ENCODE measurements around the gene FOXP1. TPM values are rescaled to one million over a fixed set of nuclear protein-coding genes. Genes with fewer than 3 reads are reported as not detected.
A peak's percentile ranks its signal among the peaks of the same experiment; 100 is the strongest.

FOXP1 gene
- total RNA-seq, 2 donors from 2014 or later, result 119 to 199 TPM

- peaks cover 0 to 47% of the 10 kb centered on the region in 2 donors for H3K36me3 Mint-ChIP-seq
- ATAC-seq (peak in 1 of 2 donors; percentile 19), DNase-seq (ENCODE audit: low spot score in 2 of 2) (no peak)
- no peaks in the 10 kb centered on the region for H3K9me3 Mint-ChIP-seq
- peak overlapping the region; percentile 97 for H3K27ac Mint-ChIP-seq
Measured at GRCh38 chr3:71302604-71303003, 280.9 kb downstream of the FOXP1 start.

- ATAC-seq (peak; percentile 72 to 78), DNase-seq (ENCODE audit: low spot score in 2 of 2) (peak in 1 of 2 donors; percentile 33)
- no peaks in the 10 kb centered on the region for H3K9me3 Mint-ChIP-seq
- H3K27ac Mint-ChIP-seq, result peak overlapping the region; percentile 97
- H3K36me3 Mint-ChIP-seq, result peaks cover 0 to 54% of the 10 kb centered on the region in 2 donors
Measured at GRCh38 chr3:71300951-71301393, 282.6 kb downstream of the FOXP1 start.

GRCh38 chr3:71299160-71299559 is 284.4 kb downstream of the FOXP1 start:
- ATAC-seq, result peak; percentile 68 to 69
- Mint-ChIP-seq H3K9me3 (no peaks in the 10 kb centered on the region), H3K27ac (peak overlapping the region; percentile 97), H3K36me3 (peaks cover 6 to 40% of the 10 kb centered on the region in 2 donors)
- DNase-seq (ENCODE audit: low spot score in 2 of 2), result peak in 1 of 2 donors; percentile 30

- peak overlapping the region in 1 of 2 donors; percentile 32 for H3K27ac Mint-ChIP-seq
- ATAC-seq (no peak), DNase-seq (ENCODE audit: low spot score in 2 of 2) (no peak)
- no peaks in the 10 kb centered on the region for H3K9me3 Mint-ChIP-seq
- peaks cover 17 to 22% of the 10 kb centered on the region in 2 donors for H3K36me3 Mint-ChIP-seq
Measured at GRCh38 chr3:71294919-71295318, 288.6 kb downstream of the FOXP1 start.

GRCh38 chr3:71290301-71290700 is 293.2 kb downstream of the FOXP1 start:
- Mint-ChIP-seq H3K36me3 (peaks cover 7 to 33% of the 10 kb centered on the region in 2 donors), H3K27ac (peak overlapping the region in 1 of 2 donors; percentile 59), H3K9me3 (no peaks in the 10 kb centered on the region)
- no peak for DNase-seq (ENCODE audit: low spot score in 2 of 2)
- no peak for ATAC-seq

- H3K27ac Mint-ChIP-seq, result peak overlapping the region; percentile 58 to 88
- H3K36me3 Mint-ChIP-seq, result peaks cover 15 to 28% of the 10 kb centered on the region in 2 donors
- DNase-seq (ENCODE audit: low spot score in 2 of 2) (no peak), ATAC-seq (peak; percentile 83 to 99)
- no peaks in the 10 kb centered on the region for H3K9me3 Mint-ChIP-seq
Measured at GRCh38 chr3:71288269-71288930, 295.1 kb downstream of the FOXP1 start.

- no peak for ATAC-seq
- DNase-seq (ENCODE audit: low spot score in 2 of 2), result no peak
- Mint-ChIP-seq H3K36me3 (peaks cover 10 to 18% of the 10 kb centered on the region in 2 donors), H3K9me3 (no peaks in the 10 kb centered on the region), H3K27ac (no peak overlapping the region)
Measured at GRCh38 chr3:71285086-71285485, 298.4 kb downstream of the FOXP1 start.

- Mint-ChIP-seq H3K36me3 (peaks cover 6 to 8% of the 10 kb centered on the region in 2 donors), H3K27ac (no peak overlapping the region), H3K9me3 (no peaks in the 10 kb centered on the region)
- ATAC-seq (no peak), DNase-seq (ENCODE audit: low spot score in 2 of 2) (no peak)
Measured at GRCh38 chr3:71282976-71283375, 300.6 kb downstream of the FOXP1 start.

GRCh38 chr3:71281280-71281679 is 302.2 kb downstream of the FOXP1 start:
- Mint-ChIP-seq H3K9me3 (no peaks in the 10 kb centered on the region), H3K27ac (no peak overlapping the region), H3K36me3 (peaks cover 5 to 8% of the 10 kb centered on the region in 2 donors)
- ATAC-seq (no peak), DNase-seq (ENCODE audit: low spot score in 2 of 2) (no peak)

- DNase-seq (ENCODE audit: low spot score in 2 of 2) (no peak), ATAC-seq (no peak)
- Mint-ChIP-seq H3K9me3 (no peaks in the 10 kb centered on the region), H3K27ac (no peak overlapping the region), H3K36me3 (peaks cover 5 to 15% of the 10 kb centered on the region in 2 donors)
Measured at GRCh38 chr3:71277341-71277740, 306.2 kb downstream of the FOXP1 start.

GRCh38 chr3:71276531-71276930 is 307.0 kb downstream of the FOXP1 start:
- peak in 1 of 2 donors; percentile 46 for ATAC-seq
- Mint-ChIP-seq H3K36me3 (peaks cover 3 to 15% of the 10 kb centered on the region in 2 donors), H3K9me3 (no peaks in the 10 kb centered on the region), H3K27ac (no peak overlapping the region)
- no peak for DNase-seq (ENCODE audit: low spot score in 2 of 2)

- no peaks in the 10 kb centered on the region for H3K9me3 Mint-ChIP-seq
- H3K36me3 Mint-ChIP-seq, result peaks cover 0 to 15% of the 10 kb centered on the region in 2 donors
- peak overlapping the region in 1 of 2 donors; percentile 58 for H3K27ac Mint-ChIP-seq
- no peak for ATAC-seq
- DNase-seq (ENCODE audit: low spot score in 2 of 2), result no peak
Measured at GRCh38 chr3:71273453-71273852, 310.1 kb downstream of the FOXP1 start.

GRCh38 chr3:71271596-71271995 is 311.9 kb downstream of the FOXP1 start:
- Mint-ChIP-seq H3K9me3 (no peaks in the 10 kb centered on the region), H3K36me3 (peaks cover 3 to 18% of the 10 kb centered on the region in 2 donors), H3K27ac (peak overlapping the region in 1 of 2 donors; percentile 82)
- no peak for ATAC-seq
- DNase-seq (ENCODE audit: low spot score in 2 of 2), result no peak

GRCh38 chr3:71269906-71270305 is 313.6 kb downstream of the FOXP1 start:
- peak in 1 of 2 donors; percentile 42 for ATAC-seq
- H3K27ac Mint-ChIP-seq, result peak overlapping the region; percentile 40 to 82
- peaks cover 0 to 4% of the 10 kb centered on the region in 2 donors for H3K9me3 Mint-ChIP-seq
- DNase-seq (ENCODE audit: low spot score in 2 of 2), result no peak
- peaks cover 12 to 25% of the 10 kb centered on the region in 2 donors for H3K36me3 Mint-ChIP-seq

GRCh38 chr3:71268462-71268999 is 315.0 kb downstream of the FOXP1 start:
- Mint-ChIP-seq H3K27ac (peak overlapping the region in 1 of 2 donors; percentile 82), H3K9me3 (peaks cover 0 to 4% of the 10 kb centered on the region in 2 donors)
- no peak for ATAC-seq

GRCh38 chr3:71266875-71267274 is 316.7 kb downstream of the FOXP1 start:
- H3K36me3 Mint-ChIP-seq, result peaks cover 10 to 12% of the 10 kb centered on the region in 2 donors
- DNase-seq (ENCODE audit: low spot score in 2 of 2) (no peak), ATAC-seq (peak in 1 of 2 donors; percentile 57)
- H3K9me3 Mint-ChIP-seq, result peaks cover 0 to 4% of the 10 kb centered on the region in 2 donors
- H3K27ac Mint-ChIP-seq, result peak overlapping the region; percentile 33 to 65

More at GRCh38 chr3:71268462-71268999, 315.0 kb downstream of the FOXP1 start:
- DNase-seq (ENCODE audit: low spot score in 2 of 2), result no peak
- peaks cover 12 to 16% of the 10 kb centered on the region in 2 donors for H3K36me3 Mint-ChIP-seq

GRCh38 chr3:71265365-71265915 is 318.1 kb downstream of the FOXP1 start:
- no peak for DNase-seq (ENCODE audit: low spot score in 2 of 2)
- Mint-ChIP-seq H3K27ac (peak overlapping the region; percentile 15 to 66), H3K9me3 (peaks cover 0 to 4% of the 10 kb centered on the region in 2 donors), H3K36me3 (peaks cover 10 to 12% of the 10 kb centered on the region in 2 donors)
- no peak for ATAC-seq

Data from activated naive CD4-positive, alpha-beta T cell treated with anti-CD3 and anti-CD28 coated beads, Interleukin-2, amount 50 U/mL, for 72 hours (primary cell).